Mesenteric fat pad (tissue), 1 donor: ENCODE measurements around the gene PTGES2. TPM values are rescaled to one million over a fixed set of nuclear protein-coding genes. Genes with fewer than 3 reads are reported as not detected.

ENCODE experiments used
- DNase-seq: peaks from one replicate; pipeline ENCODE4 v3.0.0-alpha.2; 2020; ENCODE audit warnings: low spot score
- total RNA-seq: library from RNA; stranded (reverse); fragmentation: NEBNext Ultra II Directional; extraction: Animal tissue kit (Norgen Biotek cat#: 25700); gene quantifications from one replicate; pipeline ENCODE4 v1.2.1, GENCODE V29; 2021
- donor health status: DM: yes; HTN: yes; CAD: no.

PTGES2 gene
- total RNA-seq, 1 donor from 2014 or later = 59.5 TPM

DNA sequence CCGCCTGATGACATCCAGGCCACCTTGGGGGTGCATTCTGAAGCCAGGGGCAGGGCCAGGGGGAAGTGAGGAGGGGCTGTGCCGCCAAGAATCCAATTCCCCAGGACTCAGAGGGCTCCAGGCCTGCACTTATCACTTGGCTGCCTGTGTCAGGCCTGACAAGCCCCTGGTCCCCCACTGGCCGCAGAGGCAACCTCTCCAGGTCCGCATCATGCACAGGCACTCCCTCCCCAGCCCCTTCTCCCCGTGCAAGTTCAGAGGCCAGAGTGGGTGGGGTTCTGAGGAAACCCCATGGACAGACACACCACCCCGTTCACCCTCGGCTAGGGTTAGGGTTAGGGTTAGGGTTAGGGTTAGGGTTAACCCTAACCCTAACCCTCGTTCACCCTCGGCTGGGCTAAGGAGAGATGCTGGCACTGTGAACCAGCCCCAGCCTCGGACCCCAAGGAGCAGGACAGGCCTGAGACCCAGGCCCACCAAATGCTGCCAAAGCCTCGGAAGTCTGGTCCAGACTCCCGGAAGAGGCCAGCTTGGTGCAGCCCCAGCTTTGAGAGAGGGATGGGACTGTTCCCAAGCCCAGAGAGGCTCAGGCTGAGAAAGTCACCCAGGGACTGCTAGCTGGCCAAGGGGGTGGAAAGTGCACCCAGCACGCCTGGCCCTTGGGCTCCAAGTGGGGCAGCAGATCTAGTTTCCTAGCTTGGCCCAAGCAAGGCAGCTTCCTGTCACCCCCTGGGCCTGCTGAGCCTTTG, 26.6 kb upstream of the PTGES2 start:
- DNase-seq = no peak

DNA sequence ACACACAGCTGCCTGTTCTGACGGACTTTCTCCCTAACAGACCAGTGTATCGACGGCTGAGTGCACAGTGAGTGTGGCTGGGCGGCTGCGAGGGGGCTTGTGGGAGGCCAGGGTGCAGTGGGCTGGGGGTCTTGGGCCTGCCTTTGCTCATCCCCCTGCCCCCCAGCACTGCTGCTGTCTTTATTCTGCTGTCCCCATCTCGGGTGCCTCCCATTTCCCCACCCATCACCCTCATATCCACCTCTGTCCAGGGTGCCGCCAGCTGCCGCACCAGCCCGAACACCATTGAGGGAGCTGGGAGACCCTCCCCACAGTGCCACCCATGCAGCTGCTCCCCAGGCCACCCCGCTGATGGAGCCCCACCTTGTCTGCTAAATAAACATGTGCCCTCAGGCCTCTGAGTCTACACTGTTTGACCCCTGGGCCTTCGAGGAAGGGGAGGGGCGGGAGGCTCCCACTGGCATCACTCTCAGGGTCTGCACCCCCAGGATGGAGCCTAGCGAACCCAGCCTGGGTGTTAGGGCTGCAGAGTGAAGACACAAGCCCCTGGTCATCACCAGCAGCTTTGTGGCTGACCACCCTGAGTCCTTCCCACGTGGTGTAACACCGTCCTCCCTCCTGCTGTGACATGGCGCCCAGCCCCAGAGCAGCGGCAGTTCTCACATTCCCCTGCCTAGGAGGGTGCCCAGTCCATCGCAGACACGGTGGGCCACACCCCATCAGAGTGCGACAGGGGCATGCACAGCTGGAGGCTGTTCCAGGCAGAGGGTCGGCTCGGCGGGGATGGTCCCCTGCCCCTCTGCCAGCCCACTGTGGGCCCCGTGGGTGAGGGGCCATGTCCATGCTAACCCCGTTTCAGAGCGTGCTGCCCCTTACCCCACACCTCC, 25.8 kb upstream of the PTGES2 start:
- no peak for DNase-seq

DNA sequence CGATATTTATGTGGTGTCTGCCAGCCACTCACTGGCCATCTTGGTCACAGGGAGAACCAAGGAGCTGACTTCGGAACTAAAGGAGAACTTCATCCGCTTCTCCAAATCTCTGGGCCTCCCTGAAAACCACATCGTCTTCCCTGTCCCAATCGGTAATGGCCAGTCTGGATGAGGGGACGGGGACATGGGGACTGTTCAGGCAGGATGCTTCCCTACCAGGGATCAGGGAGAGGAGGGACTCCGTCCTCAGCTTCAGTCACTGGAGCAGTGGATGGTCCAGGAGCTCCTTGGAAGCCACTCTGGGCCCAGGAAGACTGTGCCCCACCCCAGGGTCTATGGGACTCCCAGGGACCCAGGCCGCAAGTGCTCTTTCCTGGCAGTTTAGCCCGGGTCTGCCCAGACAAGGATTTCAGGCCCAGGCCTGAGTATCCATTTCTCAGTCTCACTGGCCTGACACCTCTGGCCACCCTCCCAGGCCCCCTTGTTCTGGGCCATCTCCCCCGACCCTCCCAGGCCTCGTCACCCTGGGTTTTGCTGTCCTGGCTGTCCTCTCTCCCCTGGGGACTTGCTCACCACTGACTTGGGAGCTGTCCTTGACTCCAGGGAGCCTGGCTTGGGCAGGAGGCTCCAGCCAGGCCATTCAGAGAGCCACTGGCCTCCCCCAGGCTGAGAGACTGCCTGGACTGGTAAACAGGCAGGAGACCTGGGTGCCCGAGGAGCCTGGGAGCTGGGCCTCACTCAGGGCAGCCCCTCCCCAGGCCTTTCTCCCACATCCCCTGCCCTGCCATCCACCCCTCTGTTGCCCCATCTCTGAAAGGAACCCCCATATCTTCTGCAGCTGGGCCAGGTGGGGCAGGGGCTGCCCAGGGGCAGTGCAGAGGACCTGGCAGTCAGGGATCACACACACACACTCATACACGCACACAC, 24.9 kb upstream of the PTGES2 start:
- no peak for DNase-seq

DNA sequence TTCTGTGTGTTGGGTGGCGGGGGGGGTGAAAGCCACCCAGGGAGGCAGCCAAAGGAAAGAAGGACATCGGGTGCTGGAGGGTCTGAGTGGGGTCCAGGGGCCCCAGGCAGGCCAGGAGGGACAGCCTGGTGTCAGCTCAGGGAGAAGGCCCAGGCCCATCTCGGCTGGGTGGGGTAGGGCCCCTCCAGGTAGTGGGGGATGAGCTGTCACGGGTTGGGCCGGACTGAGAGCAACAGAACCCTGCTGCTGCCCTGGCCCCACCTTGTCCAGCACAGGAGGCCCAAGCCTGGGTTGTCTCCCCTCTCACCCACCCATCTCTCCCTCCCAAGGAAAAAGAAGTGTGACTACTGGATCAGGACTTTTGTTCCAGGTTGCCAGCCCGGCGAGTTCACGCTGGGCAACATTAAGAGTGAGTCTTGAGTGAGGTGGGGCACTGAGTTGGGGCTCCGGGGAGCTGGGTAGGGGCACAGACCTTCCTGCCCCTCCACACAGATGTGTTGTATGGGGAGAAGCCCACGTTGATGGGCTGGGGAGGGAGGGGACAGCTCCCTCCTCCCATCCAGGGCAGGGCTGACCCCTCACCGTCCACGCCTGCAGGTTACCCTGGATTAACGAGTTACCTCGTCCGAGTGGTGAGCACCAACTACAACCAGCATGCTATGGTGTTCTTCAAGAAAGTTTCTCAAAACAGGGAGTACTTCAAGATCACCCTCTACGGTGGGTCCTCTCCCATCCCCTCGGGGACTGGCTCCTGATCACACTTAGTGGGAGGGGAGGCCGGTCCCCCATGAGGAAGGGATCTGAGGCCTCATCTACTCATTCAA, 24.0 kb upstream of the PTGES2 start:
- no peak for DNase-seq

DNA sequence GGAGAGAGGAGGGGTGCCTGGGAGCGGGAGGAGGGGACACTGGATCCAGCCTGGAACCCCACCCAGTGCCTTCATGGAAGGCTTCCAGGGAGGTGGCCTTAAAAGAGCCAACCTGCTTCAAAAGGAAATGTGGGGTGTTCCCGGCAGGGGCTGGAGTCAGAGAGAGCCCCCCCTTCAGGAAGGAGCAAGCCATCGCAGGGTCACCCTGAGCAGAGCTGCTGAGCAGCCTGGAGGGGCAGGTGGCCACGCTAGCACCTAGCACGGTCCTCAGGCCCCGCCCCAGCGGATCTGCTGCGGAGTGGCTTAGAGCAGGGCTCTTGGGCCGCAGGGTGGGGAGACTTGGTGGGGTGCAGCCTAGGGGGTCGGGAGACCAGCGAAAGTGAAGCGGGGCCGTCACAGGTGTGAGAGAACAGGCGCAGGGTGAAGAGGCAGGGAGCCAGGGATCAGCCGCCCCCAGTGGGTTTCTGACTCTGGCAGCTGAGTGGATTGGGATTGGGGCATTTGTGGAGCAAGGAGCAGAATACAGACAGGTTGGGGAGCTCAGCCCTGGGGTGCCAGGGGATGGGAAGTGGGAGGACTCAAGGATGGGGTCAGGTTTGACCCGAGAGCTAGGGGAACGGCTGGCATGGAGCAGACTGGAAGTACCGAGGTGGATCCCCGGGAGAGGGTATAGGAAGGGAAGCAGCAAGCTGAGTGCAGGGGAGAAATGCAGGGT, 23.2 kb upstream of the PTGES2 start:
- no peak for DNase-seq

DNA sequence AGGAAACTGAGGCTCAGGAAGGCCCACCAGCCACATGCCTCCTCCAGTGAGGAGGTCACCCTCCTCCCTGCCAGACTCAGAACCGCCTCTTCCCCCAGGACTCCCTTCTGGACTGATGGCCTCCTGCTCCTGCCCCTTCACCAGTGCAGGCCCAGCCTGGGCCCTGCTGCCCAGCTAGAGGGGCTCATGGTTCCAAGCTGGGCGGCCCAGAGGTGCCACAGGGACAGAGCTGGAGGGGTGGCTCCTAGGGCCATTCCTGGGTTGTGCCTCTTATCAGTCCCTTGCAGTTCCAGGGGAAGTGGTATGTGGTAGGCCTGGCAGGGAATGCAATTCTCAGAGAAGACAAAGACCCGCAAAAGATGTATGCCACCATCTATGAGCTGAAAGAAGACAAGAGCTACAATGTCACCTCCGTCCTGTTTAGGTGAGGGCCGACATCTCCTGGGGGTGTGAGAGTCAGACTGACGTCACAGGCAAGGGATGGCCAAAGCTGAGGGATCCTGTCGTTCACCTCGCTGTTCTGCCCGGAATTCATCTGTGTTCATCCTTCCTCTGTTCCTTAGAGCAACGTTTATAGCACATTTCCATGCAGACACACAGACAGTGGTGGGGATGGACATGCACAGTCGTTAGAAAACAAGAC, 22.5 kb upstream of the PTGES2 start:
- DNase-seq = no peak

DNA sequence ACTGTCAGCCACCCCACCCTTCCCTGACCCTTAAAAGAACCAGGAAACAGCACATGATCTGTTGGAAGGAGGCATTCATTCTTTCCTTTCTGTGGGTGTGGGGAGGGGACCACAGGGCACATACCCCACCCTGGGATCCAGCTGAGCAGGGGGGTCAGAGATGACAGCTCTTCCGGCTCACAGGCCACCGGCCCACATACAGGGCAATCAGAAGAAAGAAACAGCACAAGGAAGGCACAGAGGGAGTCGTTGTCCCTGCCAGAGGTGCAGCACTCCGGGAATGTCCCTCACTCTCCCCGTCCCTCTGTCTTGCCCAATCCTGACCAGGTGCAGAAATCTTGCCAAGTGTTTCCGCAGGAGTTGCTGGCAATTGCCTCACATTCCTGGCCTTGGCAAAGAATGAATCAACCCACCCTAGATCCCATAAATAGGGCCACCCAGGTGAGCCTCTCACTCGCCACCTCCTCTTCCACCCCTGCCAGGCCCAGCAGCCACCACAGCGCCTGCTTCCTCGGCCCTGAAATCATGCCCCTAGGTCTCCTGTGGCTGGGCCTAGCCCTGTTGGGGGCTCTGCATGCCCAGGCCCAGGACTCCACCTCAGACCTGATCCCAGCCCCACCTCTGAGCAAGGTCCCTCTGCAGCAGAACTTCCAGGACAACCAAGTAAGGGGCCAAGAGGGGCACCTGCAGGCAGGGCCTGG, 21.6 kb upstream of the PTGES2 start, which contains the start of gene LCN2:
LCN2 (plus strand) TSS at position 453 of the 701 bp plus-strand sequence; CDS start at position 526, 73 bp downstream.
- no peak for DNase-seq

DNA sequence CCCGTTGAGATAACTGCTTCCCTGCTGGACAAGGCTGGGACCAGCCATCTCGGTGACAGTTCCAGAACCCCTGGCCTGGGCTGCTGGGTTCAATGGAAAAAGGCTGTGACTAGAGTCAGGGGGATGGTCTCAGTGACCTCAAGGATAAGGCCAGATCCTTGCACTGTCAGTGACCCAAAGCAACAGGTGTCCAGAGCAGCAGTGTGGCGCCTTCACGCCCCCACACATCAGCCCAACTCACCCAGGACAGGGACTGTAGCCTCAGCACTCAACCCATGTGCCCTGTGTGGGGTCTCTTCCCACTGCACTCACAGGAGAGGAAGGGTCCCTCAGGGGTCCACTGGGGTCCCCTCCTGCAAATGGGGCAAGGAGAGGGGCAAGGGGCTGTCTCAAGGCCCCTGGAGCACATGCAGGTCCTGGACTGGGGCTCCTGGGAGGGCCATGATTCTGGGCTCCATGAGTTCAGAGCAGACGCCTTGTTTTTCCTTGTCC, 21.0 kb upstream of the PTGES2 start:
- DNase-seq = no peak

DNA sequence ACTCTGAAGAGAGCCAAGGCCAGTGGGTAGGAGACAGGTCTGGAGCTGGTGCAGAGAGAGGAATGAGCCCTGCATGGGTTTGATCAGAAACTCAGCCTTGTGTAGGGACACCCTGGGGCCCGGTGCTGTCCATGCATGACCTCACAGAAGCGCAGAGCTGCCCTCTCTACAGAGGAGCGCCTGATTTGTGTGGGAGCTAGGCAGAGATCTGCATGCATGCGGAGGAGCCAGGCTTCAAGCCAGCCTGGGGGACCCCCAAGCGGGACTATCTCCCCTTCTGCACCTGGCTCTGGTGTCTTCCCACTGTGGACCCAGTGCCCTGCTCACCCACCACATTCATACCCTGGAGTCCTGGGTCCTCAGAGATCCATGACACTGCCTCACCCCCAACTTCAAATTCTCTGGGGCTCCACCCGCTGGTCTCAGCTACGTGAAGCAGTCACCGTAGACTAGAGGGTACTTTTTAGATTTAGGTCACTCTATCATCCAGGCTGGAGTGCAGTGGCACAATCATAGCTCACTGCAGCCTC, 19.1 kb upstream of the PTGES2 start:
- no peak for DNase-seq

DNA sequence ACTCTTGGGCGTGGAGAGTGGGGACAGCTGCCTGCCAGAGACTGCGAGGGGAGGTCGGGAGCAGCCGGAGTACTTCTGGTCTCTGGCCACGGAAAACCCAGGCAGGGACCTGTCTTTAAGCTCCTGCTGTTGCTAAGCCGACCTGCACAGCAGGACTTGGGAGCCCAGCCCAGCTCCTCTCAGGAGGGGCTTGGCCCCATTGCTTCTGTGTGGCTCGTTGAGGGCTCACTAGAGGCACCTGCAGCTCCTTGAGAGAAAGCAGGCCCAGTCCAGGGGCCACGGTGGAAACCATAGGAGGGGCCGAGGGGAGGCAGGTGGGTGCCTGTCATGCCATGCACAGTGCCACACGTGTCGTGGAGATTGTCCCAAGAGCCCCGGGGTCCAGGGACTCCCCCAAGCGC, 18.4 kb upstream of the PTGES2 start:
- DNase-seq = no peak

DNA sequence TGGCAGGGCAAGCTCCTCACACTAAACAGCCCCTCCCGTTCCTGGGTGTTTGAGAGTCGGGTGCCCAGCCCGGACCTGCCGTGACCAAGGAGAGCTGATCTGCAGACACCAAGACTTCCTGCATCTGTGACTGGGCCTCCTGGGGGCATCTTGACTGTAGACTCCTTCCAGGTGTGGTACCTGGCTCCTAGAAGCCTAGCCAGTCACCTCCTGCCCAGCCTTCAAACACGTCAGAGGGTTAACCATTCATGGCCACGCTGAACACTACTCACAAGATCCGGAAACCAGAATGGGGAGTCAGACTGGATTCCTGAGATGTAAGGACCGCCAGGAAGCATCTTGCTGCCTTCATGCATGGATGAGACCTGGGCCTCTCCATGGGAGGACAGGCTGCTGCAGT, 18.0 kb upstream of the PTGES2 start:
- DNase-seq = no peak

DNA sequence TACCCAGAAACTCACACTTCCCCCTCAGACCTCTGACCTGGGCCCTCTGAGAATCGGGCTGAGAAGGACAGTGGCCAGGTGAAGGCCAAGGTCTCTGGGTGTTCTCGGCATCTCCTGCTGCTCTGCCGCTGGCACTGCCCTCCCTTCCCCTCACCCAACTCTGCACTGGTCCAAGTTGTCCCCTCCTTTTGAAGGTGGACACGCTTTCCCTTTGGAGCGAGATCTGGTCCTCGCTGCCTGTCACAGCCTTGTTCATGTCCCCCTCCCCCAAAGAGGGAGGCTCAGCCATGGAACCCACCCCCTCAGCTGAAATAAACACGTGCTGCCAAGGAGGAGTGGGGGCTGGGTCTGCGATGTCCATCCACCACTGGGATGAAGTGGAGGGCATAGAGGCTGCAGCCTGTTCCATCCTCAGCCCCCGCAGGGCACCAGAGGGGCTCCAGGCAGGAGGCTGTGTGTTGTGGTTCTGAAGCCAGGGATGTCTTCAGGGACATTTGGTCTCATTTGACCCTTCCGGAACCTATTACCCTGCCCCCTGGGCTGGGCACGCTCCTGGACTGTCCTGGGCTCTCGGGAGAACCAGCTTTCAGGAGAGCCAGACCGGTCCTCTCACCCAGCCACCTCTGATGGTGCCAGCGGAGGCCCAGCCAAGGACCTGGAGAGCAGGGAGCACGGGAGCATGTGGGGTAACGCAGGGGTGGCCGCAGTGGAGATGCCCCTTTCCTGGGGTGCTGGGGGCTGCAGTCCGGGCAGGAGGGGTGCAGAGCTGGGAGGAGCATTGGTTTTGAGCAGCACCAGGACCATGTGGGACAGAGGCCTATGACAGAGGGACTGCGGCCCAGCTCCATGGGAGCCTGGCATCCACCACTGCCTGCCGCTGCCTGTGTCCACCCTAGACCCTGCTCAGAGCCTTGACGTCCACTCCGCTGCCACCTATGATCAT, 17.0 kb upstream of the PTGES2 start:
- no peak for DNase-seq

DNA sequence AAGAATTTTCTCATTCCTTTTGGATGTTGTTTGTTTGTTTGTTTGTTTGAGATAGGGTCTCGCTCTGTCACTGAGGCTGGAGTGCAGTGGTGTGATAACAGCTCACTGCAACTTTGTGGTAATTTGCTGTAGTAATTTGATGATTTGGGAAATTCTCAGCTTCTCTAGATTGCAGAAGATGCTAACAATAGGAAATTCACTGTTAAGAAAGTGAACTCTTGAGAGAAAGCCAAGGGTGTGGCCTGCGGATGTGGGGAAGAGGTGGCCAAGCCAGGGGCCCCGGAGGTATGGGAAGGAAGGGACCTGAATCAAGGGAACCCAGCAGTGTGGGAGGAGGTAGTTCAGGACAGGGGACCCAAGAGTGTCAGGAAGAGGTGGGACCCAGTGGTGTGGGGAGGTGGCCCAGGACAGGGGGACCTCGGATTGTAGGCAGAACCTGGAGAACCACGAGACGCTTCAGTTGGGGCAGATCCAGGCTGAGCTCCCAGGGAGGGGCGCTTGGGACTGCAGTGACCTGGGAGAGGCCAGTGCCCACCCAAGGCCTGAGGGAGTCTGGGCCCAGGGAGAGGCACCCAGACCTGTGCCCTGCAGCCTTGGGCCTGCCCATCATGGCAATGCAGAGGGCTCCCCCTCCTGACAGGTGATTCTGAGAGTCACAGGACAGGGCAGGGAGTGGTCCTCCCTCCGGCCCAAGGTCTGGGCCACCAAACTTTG, 16.2 kb upstream of the PTGES2 start:
- DNase-seq = no peak

DNA sequence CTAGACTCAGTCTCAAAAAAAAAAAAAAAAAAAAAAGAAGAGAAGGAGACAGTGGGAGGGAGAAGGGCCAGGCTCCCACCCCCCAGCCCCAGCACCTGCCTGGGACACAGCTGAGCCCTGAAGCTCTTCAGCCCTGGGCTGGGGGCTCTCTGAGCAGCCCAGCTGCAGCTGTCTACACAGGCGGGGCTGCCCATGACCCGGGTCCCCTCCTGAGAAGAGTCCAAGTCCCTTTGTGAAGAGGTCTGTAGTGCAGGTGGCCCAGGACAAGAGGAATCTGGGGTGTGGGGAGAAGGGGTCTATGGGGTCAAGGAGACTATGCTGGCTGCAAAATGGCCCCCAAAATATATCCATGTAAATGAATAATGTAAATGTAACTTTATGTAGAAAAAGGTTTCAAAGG, 15.1 kb upstream of the PTGES2 start:
- DNase-seq = no peak

DNA sequence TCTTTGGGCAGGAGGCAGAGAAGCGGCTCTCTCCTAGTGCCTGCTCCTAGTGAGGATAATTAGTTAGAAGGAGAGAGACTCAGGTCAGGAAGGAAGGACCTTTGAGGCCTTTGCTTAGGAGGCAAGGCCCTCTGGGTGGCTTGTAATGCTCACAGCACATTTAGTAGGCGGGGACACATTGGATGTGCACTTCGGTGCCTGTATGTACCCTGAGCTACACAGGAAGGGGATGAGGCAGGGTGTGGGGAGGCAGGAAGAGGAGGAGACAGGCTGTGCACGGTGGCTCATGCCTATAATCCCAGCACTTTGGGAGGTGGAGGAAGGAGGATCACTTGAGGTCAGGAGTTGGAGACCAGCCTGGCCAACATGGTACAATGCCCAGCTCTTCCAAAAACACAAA, 14.5 kb upstream of the PTGES2 start:
- no peak for DNase-seq

DNA sequence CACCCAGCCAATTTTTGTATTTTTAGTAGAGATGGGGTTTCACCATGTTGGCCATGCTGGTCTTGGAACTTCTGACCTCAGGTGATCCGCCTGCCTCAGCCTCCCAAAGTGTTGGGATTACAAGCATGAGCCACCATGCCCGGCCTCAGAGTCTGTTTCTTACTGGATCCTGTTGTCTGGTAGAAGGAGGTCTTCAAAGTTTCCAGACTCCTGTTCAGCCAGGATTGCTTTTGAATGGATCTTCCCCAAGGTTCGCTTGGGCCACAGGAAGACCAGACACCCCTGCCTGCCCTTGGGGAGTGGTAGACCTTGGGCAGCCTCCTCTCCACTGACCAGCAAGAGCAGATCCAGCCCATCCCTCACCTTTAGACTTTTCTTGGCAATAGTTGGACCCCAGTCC, 14.1 kb upstream of the PTGES2 start:
- DNase-seq = no peak
